Left hindlimb (tissue), 1 donor: ENCODE measurements around the gene PAQR5.
"Not testable (repeated sequence)": the region's sequence is repeated elsewhere in the genome, so short reads cannot be mapped to it uniquely, and the experiment has no call there.

Experiments
- DNase-seq: peaks from one replicate; pipeline ENCODE4 v3.0.0-alpha.2; 2018

PAQR5 gene

GRCh38 chr15:69434238-69434637 lies 135.5 kb downstream of the PAQR5 start:
- DNase-seq = no peak

- DNase-seq = no peak
Observed at GRCh38 chr15:69434679-69435078, 136.0 kb downstream of the PAQR5 start.

DNA sequence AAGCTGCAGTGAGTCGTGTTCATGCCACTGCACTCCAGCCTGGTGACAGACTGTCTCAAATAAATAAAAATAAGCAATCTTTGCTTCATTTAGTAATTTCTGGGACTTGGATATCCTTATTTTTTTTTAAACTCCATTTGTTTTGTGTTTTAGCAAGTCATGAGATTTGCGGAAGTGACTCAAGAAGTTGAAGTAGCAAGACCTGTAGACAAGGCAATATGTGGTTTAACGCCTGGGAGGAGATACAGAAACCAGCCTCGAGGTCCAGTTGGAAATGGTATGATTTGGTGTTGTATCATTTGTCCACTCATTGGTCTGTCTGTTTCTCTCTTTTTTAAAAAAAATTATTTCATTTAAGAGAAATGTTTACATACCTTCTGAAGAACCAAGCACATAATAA lies 137.3 kb downstream of the PAQR5 start:
- DNase-seq = no peak

GRCh38 chr15:69436951-69437350 lies 138.2 kb downstream of the PAQR5 start:
- DNase-seq = no peak

GRCh38 chr15:69439623-69440022 lies 140.9 kb downstream of the PAQR5 start:
- no peak for DNase-seq

DNA sequence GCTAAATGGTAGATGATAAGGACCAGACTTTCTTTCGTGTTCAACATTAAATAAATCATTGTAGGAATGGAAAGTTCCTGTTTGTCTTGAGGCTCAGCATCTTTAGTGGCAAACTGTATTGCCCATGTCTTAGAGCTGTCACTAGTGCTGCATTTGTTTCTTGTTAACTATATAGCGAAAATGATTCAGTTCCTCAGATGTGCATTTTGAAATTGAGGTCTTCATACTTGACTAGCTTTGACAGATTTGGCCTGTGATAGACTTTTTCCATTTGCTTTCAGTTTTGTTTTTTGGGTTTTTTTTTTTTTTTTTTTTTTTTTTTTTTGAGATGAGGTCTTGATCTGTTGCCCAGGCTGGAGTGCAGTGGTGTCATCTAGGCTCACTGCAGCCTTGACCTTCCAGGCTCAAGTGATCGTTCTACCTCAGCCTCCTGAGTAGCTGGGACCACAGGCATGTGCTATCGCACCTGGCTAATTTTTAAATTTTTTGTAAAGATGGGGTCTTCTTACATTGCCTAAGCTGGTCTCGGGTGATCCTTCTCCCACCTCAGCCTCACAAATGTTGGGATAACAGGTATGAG lies 144.4 kb downstream of the PAQR5 start:
- no peak for DNase-seq

DNA sequence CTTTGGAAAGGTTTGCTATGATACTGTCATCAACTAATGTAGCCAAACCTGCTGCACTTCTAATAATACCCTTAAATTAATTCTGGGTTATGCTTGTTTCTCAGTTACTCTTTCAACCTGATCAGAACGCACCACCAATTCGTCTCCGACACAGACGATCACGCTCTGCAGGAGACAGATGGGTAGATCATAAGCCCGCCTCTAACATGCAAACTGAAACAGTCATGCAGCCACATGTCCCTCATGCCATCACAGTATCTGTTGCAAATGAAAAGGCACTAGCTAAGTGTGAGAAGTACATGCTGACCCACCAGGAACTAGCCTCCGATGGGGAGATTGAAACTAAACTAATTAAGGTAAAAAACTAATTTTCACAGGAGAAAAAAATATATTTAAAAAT lies 146.0 kb downstream of the PAQR5 start:
- no peak for DNase-seq

GRCh38 chr15:69446953-69447352 lies 148.2 kb downstream of the PAQR5 start:
- DNase-seq = no peak

DNA sequence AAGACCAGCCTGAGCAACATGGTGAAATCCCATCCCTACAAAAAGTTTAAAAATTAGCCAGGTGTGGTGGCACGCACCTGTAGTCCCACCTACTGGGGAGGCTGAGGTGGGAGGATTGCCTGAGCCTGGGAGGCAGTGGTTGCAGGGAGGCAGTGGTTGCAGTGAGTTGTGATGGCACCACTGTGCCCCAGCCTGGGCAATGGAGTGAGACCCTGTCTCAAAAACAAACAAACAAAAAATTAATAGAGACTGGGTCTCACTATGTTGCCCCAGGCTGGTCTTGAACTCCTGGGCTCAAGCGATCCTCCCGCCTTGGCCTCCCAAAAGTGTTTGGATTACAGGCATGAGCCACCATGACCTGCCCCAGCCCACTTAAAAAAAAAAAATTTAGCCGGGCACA lies 151.5 kb downstream of the PAQR5 start:
- not testable (repeated sequence) for DNase-seq

DNA sequence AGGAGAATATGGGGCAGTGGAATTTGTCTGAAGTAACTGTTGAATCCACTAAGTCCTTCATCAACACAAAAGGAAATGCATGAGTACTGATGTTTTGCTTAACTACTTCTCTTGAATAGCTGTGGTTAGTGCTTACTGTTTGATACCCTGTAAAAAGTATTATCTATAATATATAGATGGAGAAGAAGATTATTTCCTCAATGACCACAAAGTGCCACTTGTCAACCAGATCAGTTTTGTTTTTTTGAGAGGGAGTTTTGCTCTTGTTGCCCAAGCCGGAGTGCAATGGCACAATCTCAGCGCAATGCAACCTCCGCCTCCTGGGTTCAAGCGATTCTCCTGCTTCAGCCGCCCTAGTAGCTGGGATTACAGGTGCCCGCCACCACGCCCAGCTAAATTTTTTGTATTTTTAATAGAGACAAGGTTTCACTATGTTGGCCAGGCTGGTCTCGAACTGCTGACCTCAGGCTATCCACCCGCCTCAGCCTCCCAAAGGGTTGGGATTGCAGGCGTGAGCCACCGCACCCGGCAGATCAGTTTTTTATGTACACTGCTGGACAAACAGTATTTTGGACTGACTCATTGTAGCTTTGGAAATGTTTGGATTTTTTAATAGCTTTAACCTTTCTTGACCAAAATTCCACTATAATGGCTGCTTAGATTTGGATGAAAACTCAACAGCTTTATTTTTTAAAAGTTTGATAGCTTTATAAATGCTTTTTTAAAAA lies 152.4 kb downstream of the PAQR5 start:
- DNase-seq = no peak

DNA sequence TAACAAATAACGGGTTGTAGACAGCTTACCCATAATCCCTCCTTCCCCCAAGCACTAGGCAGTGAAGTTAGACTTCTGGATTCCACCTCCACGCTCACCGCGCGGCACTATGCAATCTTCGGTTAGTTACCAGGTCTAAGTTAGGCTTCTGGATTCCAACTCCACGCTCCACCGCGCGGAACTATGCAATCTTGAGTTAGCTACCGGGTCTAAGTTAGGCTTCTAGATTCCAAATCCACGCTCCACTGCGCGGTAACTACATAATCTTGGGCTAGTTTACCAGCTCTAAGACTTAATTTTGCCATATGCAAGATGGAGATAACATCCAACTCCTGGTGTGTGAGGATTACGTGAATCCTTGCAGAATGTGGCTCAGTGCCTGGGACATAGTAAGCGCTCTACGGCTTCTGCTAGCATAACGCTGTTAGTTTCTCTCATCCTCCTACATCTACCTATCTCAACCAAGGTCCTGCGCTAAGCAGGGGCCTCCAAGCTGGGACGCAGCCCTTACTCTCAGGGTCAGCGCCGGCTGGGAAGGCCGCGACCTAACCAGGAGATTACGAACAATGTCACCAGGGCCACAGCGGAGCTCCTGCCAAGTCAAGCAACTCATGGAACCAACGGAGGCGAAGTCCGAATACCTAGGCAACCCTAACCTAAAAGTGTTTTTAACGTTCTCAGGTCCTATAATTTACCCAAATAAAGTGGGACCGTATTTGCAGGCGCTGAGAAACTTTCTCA lies 153.4 kb downstream of the PAQR5 start:
- no peak for DNase-seq

GRCh38 chr15:69452692-69453521 lies 154.2 kb downstream of the PAQR5 start, which contains the start of gene RPLP1:
TSS of gene RPLP1 (plus strand) at chr15:69452818. CDS start at chr15:69452949, 131 bp downstream.
- peak; percentile 95 for DNase-seq

DNA sequence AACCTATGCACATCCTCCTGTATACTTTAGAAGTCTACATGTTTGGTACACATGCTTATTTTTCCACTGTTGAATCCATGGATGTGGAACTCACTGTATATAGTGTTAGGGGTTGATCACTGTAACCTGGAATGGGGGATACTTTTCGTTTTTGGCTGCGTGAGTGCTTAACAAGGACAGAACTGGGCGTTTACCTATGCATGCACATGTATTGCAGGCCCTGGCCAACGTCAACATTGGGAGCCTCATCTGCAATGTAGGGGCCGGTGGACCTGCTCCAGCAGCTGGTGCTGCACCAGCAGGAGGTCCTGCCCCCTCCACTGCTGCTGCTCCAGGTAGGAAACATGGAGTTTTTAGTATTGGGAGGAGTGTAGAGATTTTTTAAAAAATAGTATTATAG lies 156.2 kb downstream of the PAQR5 start:
- DNase-seq = no peak

DNA sequence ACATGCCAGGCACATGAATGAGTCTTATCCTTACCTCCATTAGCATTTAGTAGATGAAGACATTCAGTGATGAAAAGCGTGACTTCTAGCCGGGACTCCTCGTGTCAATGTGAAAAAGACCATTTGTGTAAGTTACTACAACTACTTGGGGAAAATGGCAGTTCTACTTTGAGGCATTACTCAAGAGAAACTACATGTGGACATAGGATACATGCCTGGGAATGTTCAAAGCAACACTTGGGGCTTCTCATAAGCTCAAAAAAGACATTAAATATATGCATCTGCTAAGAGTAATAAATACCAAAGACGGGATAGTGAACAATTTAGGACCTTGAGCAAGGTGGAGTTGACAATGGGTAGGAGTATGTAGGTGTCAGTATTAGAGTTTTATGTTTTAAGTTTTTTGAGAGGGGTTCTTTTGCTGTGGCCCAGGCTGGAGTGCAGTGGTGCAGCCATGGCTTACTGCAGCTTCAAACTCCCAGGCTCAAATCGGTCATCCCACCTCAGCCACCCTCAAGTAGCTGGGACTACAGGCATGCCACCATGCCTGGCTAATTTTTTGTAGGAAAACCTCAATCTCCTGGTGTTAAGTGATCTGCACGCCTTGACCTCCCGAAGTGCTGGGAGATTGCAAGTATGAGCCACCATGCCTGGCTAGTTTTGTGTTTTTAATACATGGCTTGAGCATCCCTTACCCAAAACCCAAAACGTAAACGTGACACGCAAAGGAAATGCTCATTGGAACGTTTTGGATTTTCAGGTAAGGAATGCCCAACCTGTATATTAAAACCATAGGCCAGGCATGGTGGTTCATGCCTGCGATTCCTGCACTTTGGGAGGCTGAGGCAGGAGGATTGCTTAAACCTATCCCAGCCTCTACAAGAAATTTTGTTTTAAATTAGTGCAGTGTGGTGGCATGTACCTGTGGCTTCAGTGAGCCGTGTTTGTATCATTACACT lies 157.8 kb downstream of the PAQR5 start:
- no peak for DNase-seq
